H1 (cell line): Measurements from ENCODE around the gene ZBTB8B. TPM values are rescaled to one million over a fixed set of nuclear protein-coding genes. Genes with fewer than 3 reads are reported as not detected.

ENCODE experiments used
- GABPA ChIP-seq: IDR thresholded peaks from 2 replicates; pipeline ENCODE4 v1.6.1; 2011; ENCODE audit warnings: mild to moderate bottlenecking, low read length, moderate library complexity, borderline replicate concordance; ENCODE audit not compliant: insufficient read depth
- polyA plus RNA-seq, 7 experiments: library from polyadenylated mRNA; depleted of rRNA in 3 of 7; stranded (reverse) in 5 of 7; unstranded in 2 of 7; fragments of >200 nt in 5 of 7; fragments of 200-250 nt in 2 of 7; gene quantifications; 1 replicate in 5 of 7; 2 replicates in 1 of 7; 4 replicates in 1 of 7; pipeline versions ENCODE4 v1.2.1 to v1.2.3, GENCODE V29; 2011 to 2013; ENCODE audit warnings: missing spikeins in 2 of 7, mixed read lengths in 2 of 7
- total RNA-seq: library from RNA; stranded (reverse); fragmentation: NEBNext Ultra II Directional; extraction: Animal tissue kit (Norgen Biotek cat#: 25700); gene quantifications from 2 replicates; pipeline ENCODE4 v1.2.1, GENCODE V29; 2021

The ZBTB8B gene
- total and polyA plus RNA-seq, 2 of the 8 experiments (the other 6 are each of a cell fraction or from before 2014, with no cell fraction given): 1.3 to 3.7 TPM

GRCh38 chr1:32485554-32486255 lies 20.8 kb downstream of the ZBTB8B start (continued):
- no peak for TF ChIP-seq GABPA
- TF ChIP-seq, all 59 proteins: peak for 0
